Stomach (tissue), 9 donors: ENCODE measurements around the gene NBDY. TPM values are rescaled to one million over a fixed set of nuclear protein-coding genes. Genes with fewer than 3 reads are reported as not detected.

ENCODE experiments used
- DNase-seq, 2 donors: peaks; one replicate each; pipeline versions ENCODE4 v3.0.0 to v3.0.0-alpha.2; 2013 to 2019
- H3K27ac ChIP-seq, 5 donors: fragments of 200-600 bp in 4 of 5; sonication (generic) in 4 of 5; one replicate each; pipeline ENCODE4 v1.5.1; 2013 to 2019; ENCODE audit warnings: mild to moderate bottlenecking in 1 of 5, moderate library complexity in 1 of 5
- H3K27me3 ChIP-seq, 3 donors: fragments of 200-600 bp; sonication (generic); one replicate each; pipeline ENCODE4 v1.5.1; 2017 to 2019; ENCODE audit warnings: mixed run types in 1 of 3
- H3K36me3 ChIP-seq, 4 donors: fragments of 200-600 bp; sonication (generic); 1 replicate in 3 of 4; 2 replicates in 1 of 4; pipeline ENCODE4 v1.5.1; 2016 to 2019
- H3K4me1 ChIP-seq, 4 donors: fragments of 200-600 bp; sonication (generic); one replicate each; pipeline ENCODE4 v1.5.1; 2016 to 2019
- H3K4me3 ChIP-seq, 4 donors: fragments of 200-600 bp; sonication (generic) in 3 of 4; one replicate each; pipeline ENCODE4 v1.5.1; 2016 to 2019; ENCODE audit warnings: mild to moderate bottlenecking in 1 of 4
- H3K9me3 ChIP-seq, 4 donors: fragments of 200-600 bp; sonication (generic); one replicate each; pipeline ENCODE4 v1.5.1; 2016 to 2019
- EP300 ChIP-seq: sonication (generic); formaldehyde crosslinking; IDR thresholded peaks from one replicate; pipeline ENCODE4 v1.6.1; 2017; ENCODE audit warnings: antibody characterized with exemption
- POLR2A ChIP-seq, 4 donors: fragments of 450-650 bp; IDR thresholded peaks; one replicate each; pipeline ENCODE4 v1.6.1; 2016; ENCODE audit warnings: antibody characterized with exemption in 4 of 4, control low read depth in 2 of 4, mild to moderate bottlenecking in 1 of 4, moderate library complexity in 1 of 4
- POLR2AphosphoS5 ChIP-seq, 3 donors: sonication (generic); formaldehyde crosslinking; IDR thresholded peaks; one replicate each; pipeline ENCODE4 v1.6.1; 2016; ENCODE audit warnings: antibody characterized with exemption in 3 of 3
- WGBS, 5 donors: extraction: QIAGEN DNeasy Blood & Tissue Kit in 3 of 5; methylation state at CpG; one replicate each; pipeline versions ENCODE4 v1.1.5 to v1.1.7; 2013 to 2018; 5-methylcytosine and 5-hydroxymethylcytosine counted together
- intact Hi-C: fragments of 100-400 bp; cut with DNase I; formaldehyde crosslinking; loops from one replicate; pipeline ENCODE4 v1.15.1; 2023; ENCODE audit warnings: low total_unique reads
- polyA plus RNA-seq, 3 donors: library from polyadenylated mRNA; stranded (reverse); fragments of 200-250 nt; gene quantifications; one replicate each; pipeline ENCODE4 v1.2.3, GENCODE V29; 2013
- total RNA-seq, 5 donors: library from RNA; depleted of rRNA; stranded (reverse); fragments of >200 nt; gene quantifications; one replicate each; pipeline versions ENCODE4 v1.1.0 to v1.2.3, GENCODE V29; 2014 to 2016
- TF ChIP-seq, protein P1 (sequence below), 7 experiments: fragments of 450-650 bp in 4 of 7; fragments of 200-600 bp in 3 of 7; sonication (generic) in 3 of 7; IDR thresholded peaks; one replicate each; pipeline ENCODE4 v1.5.1; 2016 to 2019; ENCODE audit warnings: antibody characterized with exemption in 7 of 7, control low read depth in 2 of 7, mild to moderate bottlenecking in 1 of 7
- donor health status: healthy with polysubstance abuse.
- donor health status: Bipolar disorder and iron deficiency.
- donor health status: healthy.

Gene NBDY
- total and polyA plus RNA-seq, 8 donors = 5.7 to 46.6 (median 16.5) TPM; not detected in 1

DNA sequence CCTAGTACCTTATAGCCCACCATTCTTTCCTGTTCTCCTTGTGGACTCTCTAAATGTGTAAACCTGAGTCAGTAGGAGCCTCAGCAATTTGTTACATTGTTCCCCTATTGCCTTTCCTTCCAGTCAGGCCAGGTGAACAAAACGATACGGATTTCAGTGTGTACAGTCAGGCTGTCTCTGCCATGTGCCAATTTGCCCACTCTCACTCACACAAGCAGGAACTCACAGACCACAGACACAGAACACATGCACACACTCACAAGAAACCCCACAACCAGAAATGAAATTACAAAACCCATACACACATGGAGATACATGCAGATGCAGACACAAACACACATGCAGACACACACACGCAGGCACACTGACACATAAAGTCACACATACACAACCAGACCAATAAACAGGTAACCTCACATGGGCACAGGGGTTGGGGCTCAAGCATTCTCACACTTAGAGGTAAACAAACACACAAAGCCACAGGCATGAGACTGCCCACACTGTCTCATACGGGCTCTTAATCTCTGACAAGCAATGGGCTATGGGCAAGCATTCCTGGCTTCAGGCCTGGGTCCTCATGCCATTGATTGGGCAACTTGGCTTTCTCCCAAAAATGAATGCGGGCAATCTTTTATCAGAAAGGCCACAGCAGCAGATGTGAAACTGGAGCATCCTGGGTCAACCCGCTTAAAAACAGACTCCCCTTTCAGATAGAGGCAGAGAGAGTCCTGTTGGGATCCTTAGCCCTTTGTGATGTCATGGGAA, 68.7 kb downstream of the NBDY start:
- no peak overlapping the region for H3K27ac ChIP-seq
- peaks cover 0 to 29% (median 9%) of the 10 kb centered on the region in 4 donors for H3K4me1 ChIP-seq
- 29 to 51% (median 43%) methylated on average over 4 to 6 of the region's 6 CpGs for WGBS, 5 donors
- no peaks in the 10 kb centered on the region for H3K9me3 ChIP-seq
- peak; percentile 11 to 26 for DNase-seq
- H3K4me3 ChIP-seq = no peak overlapping the region
- H3K36me3 ChIP-seq = peaks cover 0 to 8% (median 4%) of the 10 kb centered on the region in 4 donors
- no peaks in the 10 kb centered on the region for H3K27me3 ChIP-seq
- TF ChIP-seq POLR2A (IDR thresholded peaks at IDR 0.05) (no peak), POLR2AphosphoS5 (IDR thresholded peaks at IDR 0.05) (no peak), EP300 (no peak)
- TF ChIP-seq, protein P1, sequence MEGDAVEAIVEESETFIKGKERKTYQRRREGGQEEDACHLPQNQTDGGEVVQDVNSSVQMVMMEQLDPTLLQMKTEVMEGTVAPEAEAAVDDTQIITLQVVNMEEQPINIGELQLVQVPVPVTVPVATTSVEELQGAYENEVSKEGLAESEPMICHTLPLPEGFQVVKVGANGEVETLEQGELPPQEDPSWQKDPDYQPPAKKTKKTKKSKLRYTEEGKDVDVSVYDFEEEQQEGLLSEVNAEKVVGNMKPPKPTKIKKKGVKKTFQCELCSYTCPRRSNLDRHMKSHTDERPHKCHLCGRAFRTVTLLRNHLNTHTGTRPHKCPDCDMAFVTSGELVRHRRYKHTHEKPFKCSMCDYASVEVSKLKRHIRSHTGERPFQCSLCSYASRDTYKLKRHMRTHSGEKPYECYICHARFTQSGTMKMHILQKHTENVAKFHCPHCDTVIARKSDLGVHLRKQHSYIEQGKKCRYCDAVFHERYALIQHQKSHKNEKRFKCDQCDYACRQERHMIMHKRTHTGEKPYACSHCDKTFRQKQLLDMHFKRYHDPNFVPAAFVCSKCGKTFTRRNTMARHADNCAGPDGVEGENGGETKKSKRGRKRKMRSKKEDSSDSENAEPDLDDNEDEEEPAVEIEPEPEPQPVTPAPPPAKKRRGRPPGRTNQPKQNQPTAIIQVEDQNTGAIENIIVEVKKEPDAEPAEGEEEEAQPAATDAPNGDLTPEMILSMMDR (IDR thresholded peaks at IDR 0.05) = no peak
- intact Hi-C loops = no loop called here

DNA sequence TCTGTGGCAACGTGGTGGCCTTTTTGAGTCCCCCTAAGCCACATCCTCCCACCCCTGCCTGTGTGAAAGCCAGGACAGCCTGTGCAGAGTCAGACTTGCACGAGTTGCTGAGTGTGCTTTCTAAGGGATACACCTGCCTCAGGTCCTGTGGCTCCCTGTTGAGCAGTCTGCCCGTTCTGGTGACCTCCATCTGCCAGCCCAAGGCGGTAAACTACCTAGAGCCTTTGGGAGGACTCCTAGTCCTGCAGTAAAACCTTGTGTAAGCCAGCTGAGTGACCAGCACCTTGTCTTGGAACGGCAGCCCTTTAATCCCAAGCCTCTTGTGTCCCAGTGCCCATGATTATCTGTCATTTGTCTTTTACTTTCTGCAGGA, 69.3 kb downstream of the NBDY start:
- Histone ChIP-seq H3K27me3 (no peaks in the 10 kb centered on the region), H3K27ac (no peak overlapping the region), H3K36me3 (peaks cover 0 to 8% (median 4%) of the 10 kb centered on the region in 4 donors), H3K4me3 (no peak overlapping the region), H3K4me1 (peaks cover 0 to 34% (median 12%) of the 10 kb centered on the region in 4 donors), H3K9me3 (no peaks in the 10 kb centered on the region)
- intact Hi-C loops = no loop called here
- 23 to 93% (median 79%) methylated on average over 2 to 5 of the region's 5 CpGs for WGBS, 5 donors
- TF ChIP-seq, protein P1 (IDR thresholded peaks at IDR 0.05) = no peak
- no peak for TF ChIP-seq POLR2AphosphoS5 (IDR thresholded peaks at IDR 0.05)
- no peak for TF ChIP-seq EP300
- no peak for TF ChIP-seq POLR2A (IDR thresholded peaks at IDR 0.05)
- DNase-seq = peak in 1 of 2 donors; percentile 14

DNA sequence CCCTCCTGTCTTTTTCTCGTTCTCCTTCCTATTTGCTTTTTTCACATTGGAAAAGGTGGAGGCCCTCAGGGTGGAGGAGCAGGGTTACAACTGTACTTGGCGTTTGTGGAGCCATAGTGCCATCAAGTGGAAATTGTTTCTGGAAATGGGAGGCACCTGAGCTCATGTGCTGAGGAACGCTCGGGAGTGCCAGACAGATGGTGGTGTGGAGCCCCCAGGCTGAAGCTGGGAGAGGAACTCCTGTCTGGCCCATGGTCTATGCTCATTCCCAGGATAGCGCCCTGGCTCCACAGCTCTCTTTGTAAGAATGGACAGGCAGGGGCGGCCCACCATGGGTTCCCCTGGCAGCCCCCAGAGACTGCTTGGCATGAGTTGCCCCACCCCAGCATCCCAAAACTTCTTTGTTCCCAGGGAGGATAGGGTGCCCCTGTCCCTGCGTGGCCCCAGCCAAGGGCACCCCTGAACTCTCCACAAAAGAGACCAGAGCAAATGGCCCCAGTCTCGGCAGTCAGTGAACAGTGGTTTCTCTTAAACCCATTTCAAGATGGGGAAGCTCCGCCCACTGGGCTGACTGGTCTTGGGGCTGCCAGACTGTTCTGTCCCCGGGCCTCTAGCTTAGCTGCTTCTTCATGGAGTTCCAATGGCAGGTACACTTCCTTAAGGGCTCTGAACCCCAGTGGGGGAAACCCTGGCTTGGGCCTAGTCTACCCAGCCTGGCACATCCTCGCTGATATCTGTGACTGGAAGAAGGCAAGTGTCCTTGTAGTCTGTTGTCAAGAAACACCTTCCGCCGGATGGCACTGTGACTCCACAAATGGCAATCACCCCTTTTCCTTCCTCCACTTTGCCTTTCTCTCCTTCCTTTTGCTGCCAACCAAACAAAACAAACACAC, 70.1 kb downstream of the NBDY start:
- Histone ChIP-seq H3K4me1 (peaks cover 0 to 39% (median 11%) of the 10 kb centered on the region in 4 donors), H3K27me3 (no peaks in the 10 kb centered on the region), H3K9me3 (no peaks in the 10 kb centered on the region), H3K27ac (no peak overlapping the region), H3K36me3 (peaks cover 0 to 8% (median 4%) of the 10 kb centered on the region in 4 donors), H3K4me3 (no peak overlapping the region)
- no peak for TF ChIP-seq EP300
- TF ChIP-seq POLR2AphosphoS5 (IDR thresholded peaks at IDR 0.05) = no peak
- TF ChIP-seq, protein P1 (IDR thresholded peaks at IDR 0.05) = peak in 1 of 7 experiments; percentile 9
- TF ChIP-seq POLR2A (IDR thresholded peaks at IDR 0.05) = no peak
- WGBS, 5 donors = 69 to 91% (median 86%) methylated on average over 6 to 13 of the region's 13 CpGs
- intact Hi-C loops = no loop called here
- DNase-seq = peak; percentile 31 to 93

DNA sequence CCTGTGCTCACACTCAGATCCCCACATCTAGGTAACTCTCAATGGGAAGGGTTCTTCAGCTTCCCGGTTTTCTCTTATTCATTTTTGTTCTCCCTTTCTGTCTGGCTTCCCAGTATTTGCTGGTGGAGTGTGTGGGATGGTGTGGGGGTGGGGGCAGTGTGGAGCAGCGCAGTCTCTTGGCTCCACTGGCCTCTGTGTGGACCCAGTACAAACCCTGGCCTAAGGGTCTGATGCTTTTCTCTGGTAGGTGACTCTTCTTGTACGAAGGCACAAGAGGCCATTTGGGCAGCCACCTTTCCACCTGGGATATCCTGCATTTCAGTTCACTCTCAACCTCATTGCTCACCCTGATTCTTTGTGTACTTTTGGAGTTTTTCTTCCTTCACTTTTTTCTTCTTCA, 71.3 kb downstream of the NBDY start:
- peak in 1 of 2 donors; percentile 0 for DNase-seq
- WGBS, 5 donors = 79 to 93% (median 84%) methylated on average over 3 of the region's 3 CpGs
- H3K27me3 ChIP-seq = no peaks in the 10 kb centered on the region
- H3K4me1 ChIP-seq = peaks cover 0 to 45% (median 11%) of the 10 kb centered on the region in 4 donors
- peaks cover 0 to 8% (median 4%) of the 10 kb centered on the region in 4 donors for H3K36me3 ChIP-seq
- no peaks in the 10 kb centered on the region for H3K9me3 ChIP-seq
- H3K4me3 ChIP-seq = no peak overlapping the region
- H3K27ac ChIP-seq = no peak overlapping the region
- no peak for TF ChIP-seq POLR2A (IDR thresholded peaks at IDR 0.05)
- no peak for TF ChIP-seq EP300
- TF ChIP-seq, protein P1 (IDR thresholded peaks at IDR 0.05) = no peak
- TF ChIP-seq POLR2AphosphoS5 (IDR thresholded peaks at IDR 0.05) = no peak
- intact Hi-C loops = no loop called here
